Mucosa of descending colon (tissue), 3 donors: Measurements from ENCODE around the gene OSBPL7. TPM values are rescaled to one million over a fixed set of nuclear protein-coding genes. Genes with fewer than 3 reads are reported as not detected.

ENCODE experiments used
- ATAC-seq: fragments of 200-7000 bp; cut with Tn5 transposase; one replicate; pipeline ENCODE4 v1.9.1; 2020; ENCODE audit warnings: mild to moderate bottlenecking, moderate library complexity
- DNase-seq, 3 donors: peaks; one replicate each; pipeline ENCODE4 v3.0.0-alpha.2; 2020
- H3K36me3 ChIP-seq: fragments of 200-600 bp; one replicate; pipeline ENCODE4 v1.8.0; 2021; ENCODE audit warnings: low read depth, mild to moderate bottlenecking
- H3K4me1 ChIP-seq: fragments of 200-600 bp; one replicate; pipeline ENCODE4 v1.8.0; 2021; ENCODE audit warnings: low read depth, mild to moderate bottlenecking
- H3K4me3 ChIP-seq: fragments of 200-600 bp; one replicate; pipeline ENCODE4 v1.8.0; 2021; ENCODE audit warnings: mild to moderate bottlenecking
- H3K9me3 ChIP-seq: fragments of 200-600 bp; one replicate; pipeline ENCODE4 v1.8.0; 2021; ENCODE audit warnings: mild to moderate bottlenecking
- intact Hi-C, 2 donors: fragments of 100-400 bp; cut with DNase I in 1 of 2; cut with micrococcal nuclease in 1 of 2; formaldehyde crosslinking; loops; one replicate each; pipeline versions ENCODE4 v1.11.0 to v1.11.1; 2022; cut with DNase I, micrococcal nuclease
- total RNA-seq, 3 donors: library from RNA; stranded (reverse); fragmentation: NEBNext Ultra II Directional in 2 of 3; extraction: Animal tissue kit (Norgen Biotek cat#: 25700) in 2 of 3; gene quantifications; one replicate each; pipeline versions ENCODE4 v1.2.1 to v1.2.4, GENCODE V29; 2021 to 2023
- TF ChIP-seq, protein P1 (sequence below): fragments of 200-600 bp; IDR thresholded peaks from one replicate; pipeline ENCODE4 v1.8.0; 2022; ENCODE audit warnings: antibody characterized with exemption, mild to moderate bottlenecking
- donor health status: DM: no; HTN: no; CAD: no; lungs with moderate emphysema.
- donor health status: DM: no; HTN: no; CAD: no.
- donor health status: DM: no; HTN: yes; CAD: no.

OSBPL7 gene
- total RNA-seq, 3 donors from 2014 or later, result 38.2 to 85.5 (median 71.1) TPM

DNA sequence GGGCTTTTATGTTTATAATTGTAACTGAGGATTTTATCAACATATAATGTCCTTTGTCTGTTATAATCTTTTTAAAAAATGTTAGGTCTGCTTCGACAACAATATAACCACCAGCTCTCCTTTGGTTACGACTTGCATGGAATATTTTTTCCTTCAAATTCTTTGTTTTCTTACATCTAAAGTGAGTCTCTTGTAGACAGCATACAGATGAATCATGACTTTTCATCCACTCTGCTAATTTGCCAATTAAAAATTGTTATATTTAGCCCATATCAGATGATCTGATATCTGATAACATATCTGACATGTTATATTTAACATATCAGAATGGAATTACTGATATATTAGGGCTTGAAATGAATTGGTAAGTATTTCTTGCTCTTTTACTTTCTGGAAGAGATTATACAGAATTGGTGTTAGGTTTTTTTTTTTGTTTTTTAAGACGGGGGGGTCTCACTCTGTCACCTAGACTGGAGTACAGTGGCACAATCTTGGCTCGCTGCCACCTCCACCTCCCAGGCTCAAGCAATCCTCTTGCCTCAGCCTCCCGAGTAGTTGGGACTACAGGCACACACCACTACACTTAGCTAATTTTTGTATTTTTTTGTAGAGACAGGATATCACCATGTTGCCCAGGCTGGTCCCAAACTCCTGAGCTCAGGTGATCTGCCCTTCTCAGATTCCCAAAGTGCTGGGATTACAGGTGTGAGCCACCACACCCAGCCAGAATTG, 61.0 kb downstream of the OSBPL7 start:
- H3K36me3 ChIP-seq, result no peaks in the 10 kb centered on the region
- no peaks in the 10 kb centered on the region for H3K4me1 ChIP-seq
- ATAC-seq (no peak), DNase-seq (no peak)
- peaks cover 23% of the 10 kb centered on the region for H3K9me3 ChIP-seq
- intact Hi-C loops, result no loop called here
- TF ChIP-seq, protein P1, sequence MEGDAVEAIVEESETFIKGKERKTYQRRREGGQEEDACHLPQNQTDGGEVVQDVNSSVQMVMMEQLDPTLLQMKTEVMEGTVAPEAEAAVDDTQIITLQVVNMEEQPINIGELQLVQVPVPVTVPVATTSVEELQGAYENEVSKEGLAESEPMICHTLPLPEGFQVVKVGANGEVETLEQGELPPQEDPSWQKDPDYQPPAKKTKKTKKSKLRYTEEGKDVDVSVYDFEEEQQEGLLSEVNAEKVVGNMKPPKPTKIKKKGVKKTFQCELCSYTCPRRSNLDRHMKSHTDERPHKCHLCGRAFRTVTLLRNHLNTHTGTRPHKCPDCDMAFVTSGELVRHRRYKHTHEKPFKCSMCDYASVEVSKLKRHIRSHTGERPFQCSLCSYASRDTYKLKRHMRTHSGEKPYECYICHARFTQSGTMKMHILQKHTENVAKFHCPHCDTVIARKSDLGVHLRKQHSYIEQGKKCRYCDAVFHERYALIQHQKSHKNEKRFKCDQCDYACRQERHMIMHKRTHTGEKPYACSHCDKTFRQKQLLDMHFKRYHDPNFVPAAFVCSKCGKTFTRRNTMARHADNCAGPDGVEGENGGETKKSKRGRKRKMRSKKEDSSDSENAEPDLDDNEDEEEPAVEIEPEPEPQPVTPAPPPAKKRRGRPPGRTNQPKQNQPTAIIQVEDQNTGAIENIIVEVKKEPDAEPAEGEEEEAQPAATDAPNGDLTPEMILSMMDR, result no peak
- no peak overlapping the region for H3K4me3 ChIP-seq

DNA sequence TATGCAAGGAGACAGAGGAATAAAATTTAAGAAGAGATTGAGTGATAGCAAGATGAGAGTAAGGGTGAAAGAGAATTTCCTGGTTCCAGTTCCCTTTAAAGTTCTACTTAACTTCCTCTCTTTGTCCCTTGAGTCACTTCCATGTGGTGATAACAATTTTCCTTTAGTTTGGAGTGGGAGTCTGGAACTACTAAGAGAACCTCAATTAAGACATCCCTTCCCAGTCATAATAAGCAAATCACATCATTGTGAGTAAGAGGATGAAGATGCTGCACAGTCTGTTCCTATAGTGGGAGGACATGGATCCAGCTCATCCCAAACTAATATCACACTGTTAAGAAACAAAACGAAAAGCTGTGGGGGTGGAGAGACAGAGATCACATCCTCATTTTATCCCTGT, 64.2 kb downstream of the OSBPL7 start:
- no peaks in the 10 kb centered on the region for H3K36me3 ChIP-seq
- no peak for ATAC-seq
- H3K4me1 ChIP-seq, result no peaks in the 10 kb centered on the region
- peaks cover 15% of the 10 kb centered on the region for H3K9me3 ChIP-seq
- no peak overlapping the region for H3K4me3 ChIP-seq
- intact Hi-C loops, result no loop called here
- no peak for DNase-seq
- TF ChIP-seq, protein P1, result no peak

Other genes with a start within 250 kb of the OSBPL7 start
- 100 to 1,000 TPM; 162 to 269 (median 217) TPM for gene KPNB1, start 171.9 kb downstream of the OSBPL7 start, total RNA-seq
- 10 to 100 TPM in 1 of 3 donors, 1 to 10 TPM in 2; 2.3 to 20.3 (median 3.2) TPM for gene TBKBP1, start 127.6 kb downstream of the OSBPL7 start, total RNA-seq
- gene TBX21, start 88.6 kb downstream of the OSBPL7 start, total RNA-seq, result 1 to 10 TPM in 2 of 3 donors, under 1 TPM in 1; 0.72 to 1.2 (median 1.2) TPM
- 10 to 100 TPM; 36.2 to 46.0 (median 41.8) TPM for gene MRPL10, start 9.7 kb upstream of the OSBPL7 start, total RNA-seq
- under 1 TPM in 2 of 3 donors, not detected in 1; 0.14 to 0.36 TPM for gene LRRC46, start 9.9 kb upstream of the OSBPL7 start, total RNA-seq
- 10 to 100 TPM; 38.4 to 45.1 (median 38.5) TPM for gene SCRN2, start 19.5 kb upstream of the OSBPL7 start, total RNA-seq
- gene SP6, start 29.4 kb upstream of the OSBPL7 start, total RNA-seq, result 10 to 100 TPM in 1 of 3 donors, 1 to 10 TPM in 2; 2.0 to 11.6 (median 4.7) TPM
- 10 to 100 TPM; 21.7 to 24.2 (median 21.7) TPM for gene SP2, start 74.4 kb upstream of the OSBPL7 start, total RNA-seq
- 10 to 100 TPM; 22.8 to 32.0 (median 24.8) TPM for gene PNPO, start 119.8 kb upstream of the OSBPL7 start, total RNA-seq
- 100 to 1,000 TPM; 101 to 347 (median 243) TPM for gene PRR15L, start 136.1 kb upstream of the OSBPL7 start, total RNA-seq
- 100 to 1,000 TPM; 136 to 215 (median 163) TPM for gene CDK5RAP3, start 149.3 kb upstream of the OSBPL7 start, total RNA-seq
- gene COPZ2, start 216.0 kb upstream of the OSBPL7 start, total RNA-seq, result 10 to 100 TPM in 2 of 3 donors, 1 to 10 TPM in 1; 3.9 to 43.3 (median 14.3) TPM
- 100 to 1,000 TPM; 182 to 275 (median 247) TPM for gene NFE2L1, start 226.6 kb upstream of the OSBPL7 start, total RNA-seq